ENCODE results near the gene MGAM2.

The MGAM2 gene

DNA sequence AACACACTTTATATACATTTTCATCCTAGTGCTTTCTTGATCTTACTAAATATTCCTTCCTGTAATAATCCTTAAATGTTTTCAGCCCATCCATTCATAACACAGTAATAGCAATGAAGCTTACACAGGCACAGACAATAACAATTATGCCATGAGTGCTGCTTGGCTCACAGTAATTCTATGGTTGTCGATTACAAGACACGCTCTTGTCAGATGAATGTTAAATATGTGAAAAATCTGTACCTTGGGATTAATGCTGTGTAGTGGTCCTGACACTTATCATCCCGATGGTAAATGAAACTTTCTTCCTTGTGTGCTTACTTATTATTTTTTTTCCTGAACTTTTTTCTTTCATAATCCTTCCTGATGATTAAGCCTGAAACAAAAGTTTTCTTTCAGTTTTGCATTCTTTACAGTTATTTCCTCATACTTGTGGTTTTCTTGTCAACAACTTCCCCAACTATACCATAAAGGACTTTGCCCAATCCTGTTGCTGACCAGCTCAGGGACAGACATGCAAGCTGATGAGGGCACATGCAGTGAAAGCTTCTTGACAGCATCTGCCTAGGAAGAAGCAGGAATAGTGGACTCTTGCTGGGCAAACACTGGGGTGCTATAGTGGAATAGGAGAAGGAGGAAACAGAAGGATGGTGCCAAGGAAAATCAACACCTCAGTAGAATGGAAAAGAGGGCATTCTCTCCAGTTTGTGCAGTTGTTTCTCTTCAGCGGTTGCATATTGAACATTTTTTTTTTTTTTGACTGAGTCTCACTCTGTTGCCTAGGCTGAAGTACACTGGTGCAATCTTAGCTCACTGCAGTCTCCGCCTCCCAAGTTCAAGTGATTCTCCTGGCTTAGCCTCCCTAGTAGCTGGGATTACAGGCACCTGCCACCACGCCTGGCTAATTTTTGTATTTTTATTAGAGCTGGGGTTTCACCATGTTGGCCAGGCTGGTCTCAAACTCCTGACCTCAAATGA, 6.7 kb upstream of the MGAM2 start:
- H3K4me3 Mint-ChIP-seq = no peak overlapping the region
- H3K4me1 Mint-ChIP-seq (ENCODE audit: low read depth) = peaks cover 12% of the 10 kb centered on the region
- peaks cover 8% of the 10 kb centered on the region for H3K27me3 Mint-ChIP-seq (ENCODE audit: low read depth)
- H3K9me3 Mint-ChIP-seq = no peaks in the 10 kb centered on the region
- no peak overlapping the region for H3K27ac Mint-ChIP-seq
- no peaks in the 10 kb centered on the region for H3K36me3 Mint-ChIP-seq (ENCODE audit: low read depth)

DNA sequence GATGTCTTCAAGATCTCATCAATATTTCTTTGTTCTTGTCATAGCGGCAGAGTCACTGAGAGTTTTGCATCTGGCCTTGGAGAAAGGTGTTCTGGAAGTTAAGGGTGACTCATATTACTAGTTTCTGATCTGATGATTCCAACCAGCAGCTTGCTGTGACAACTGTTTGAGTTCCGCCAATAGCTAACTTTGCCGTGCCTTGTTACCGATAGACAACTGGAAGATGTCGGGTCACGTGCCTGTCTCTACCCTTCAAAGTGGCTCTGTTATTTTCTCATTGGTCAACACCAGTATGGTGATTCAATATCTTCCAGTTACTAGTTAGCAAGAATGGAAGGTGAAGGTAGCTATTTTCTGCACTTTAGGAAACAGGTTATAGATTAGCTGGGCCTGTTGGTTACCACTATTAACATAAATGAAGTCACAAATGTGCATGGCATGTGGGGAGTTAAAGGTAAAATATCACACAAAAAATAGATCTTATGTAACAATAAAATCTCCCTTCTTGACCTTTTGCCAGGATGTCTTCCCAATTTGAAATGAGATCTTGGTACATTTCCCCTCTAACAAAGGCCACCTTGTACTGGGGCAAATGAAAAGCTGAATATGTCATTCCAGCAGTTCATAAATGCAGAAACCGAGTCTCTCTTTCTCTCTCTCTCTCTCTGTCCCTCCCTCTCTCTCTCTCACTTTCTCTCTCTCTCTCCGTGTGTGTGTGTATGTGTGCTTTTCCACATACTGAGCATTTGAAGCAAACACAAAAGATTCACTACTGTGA, 2.6 kb upstream of the MGAM2 start:
- no peak overlapping the region for H3K27ac Mint-ChIP-seq
- H3K4me3 Mint-ChIP-seq = no peak overlapping the region
- H3K27me3 Mint-ChIP-seq (ENCODE audit: low read depth) = peaks cover 8% of the 10 kb centered on the region
- no peaks in the 10 kb centered on the region for H3K36me3 Mint-ChIP-seq (ENCODE audit: low read depth)
- peaks cover 6% of the 10 kb centered on the region for H3K4me1 Mint-ChIP-seq (ENCODE audit: low read depth)
- H3K9me3 Mint-ChIP-seq = no peaks in the 10 kb centered on the region

- H3K27me3 Mint-ChIP-seq (ENCODE audit: low read depth) = peaks cover 8% of the 10 kb centered on the region
- no peak overlapping the region for H3K4me3 Mint-ChIP-seq
- no peaks in the 10 kb centered on the region for H3K9me3 Mint-ChIP-seq
- H3K36me3 Mint-ChIP-seq (ENCODE audit: low read depth) = no peaks in the 10 kb centered on the region
- no peaks in the 10 kb centered on the region for H3K4me1 Mint-ChIP-seq (ENCODE audit: low read depth)
- no peak overlapping the region for H3K27ac Mint-ChIP-seq
Measured at GRCh38 chr7:142110098-142110497, 1.4 kb upstream of the MGAM2 start.

DNA sequence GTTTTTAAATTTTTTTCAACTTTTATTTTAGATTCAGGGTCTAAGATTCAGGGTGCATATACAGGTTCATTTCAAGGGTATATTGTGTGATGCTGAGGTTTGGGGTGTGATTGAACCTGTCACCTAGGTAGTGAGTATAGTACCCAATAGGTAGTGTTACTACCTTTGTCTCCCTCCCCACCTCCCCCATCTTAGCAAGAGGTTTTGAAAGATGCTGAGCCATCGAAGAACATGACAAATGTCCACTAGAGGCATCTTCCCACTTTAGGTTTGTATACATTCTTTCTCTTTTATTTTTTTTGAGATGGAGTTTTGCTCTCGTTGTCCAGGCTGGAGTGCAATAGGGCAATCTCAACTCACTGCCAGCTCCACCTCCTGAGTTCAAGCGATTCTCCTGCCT, 880 bp upstream of the MGAM2 start:
- no peaks in the 10 kb centered on the region for H3K9me3 Mint-ChIP-seq
- H3K27ac Mint-ChIP-seq = no peak overlapping the region
- H3K4me3 Mint-ChIP-seq = no peak overlapping the region
- H3K27me3 Mint-ChIP-seq (ENCODE audit: low read depth) = peaks cover 8% of the 10 kb centered on the region
- H3K36me3 Mint-ChIP-seq (ENCODE audit: low read depth) = no peaks in the 10 kb centered on the region
- H3K4me1 Mint-ChIP-seq (ENCODE audit: low read depth) = no peaks in the 10 kb centered on the region

GRCh38 chr7:142112086-142112485, 568 bp downstream of the MGAM2 start:
- H3K27me3 Mint-ChIP-seq (ENCODE audit: low read depth) = peaks cover 9% of the 10 kb centered on the region
- no peak overlapping the region for H3K4me3 Mint-ChIP-seq
- no peaks in the 10 kb centered on the region for H3K4me1 Mint-ChIP-seq (ENCODE audit: low read depth)
- no peaks in the 10 kb centered on the region for H3K9me3 Mint-ChIP-seq
- no peaks in the 10 kb centered on the region for H3K36me3 Mint-ChIP-seq (ENCODE audit: low read depth)
- no peak overlapping the region for H3K27ac Mint-ChIP-seq

- H3K4me3 Mint-ChIP-seq = no peak overlapping the region
- H3K27ac Mint-ChIP-seq = no peak overlapping the region
- H3K9me3 Mint-ChIP-seq = no peaks in the 10 kb centered on the region
- H3K27me3 Mint-ChIP-seq (ENCODE audit: low read depth) = peaks cover 7% of the 10 kb centered on the region
- no peaks in the 10 kb centered on the region for H3K36me3 Mint-ChIP-seq (ENCODE audit: low read depth)
- no peaks in the 10 kb centered on the region for H3K4me1 Mint-ChIP-seq (ENCODE audit: low read depth)
Measured at GRCh38 chr7:142114207-142114606, 2.7 kb downstream of the MGAM2 start.

DNA sequence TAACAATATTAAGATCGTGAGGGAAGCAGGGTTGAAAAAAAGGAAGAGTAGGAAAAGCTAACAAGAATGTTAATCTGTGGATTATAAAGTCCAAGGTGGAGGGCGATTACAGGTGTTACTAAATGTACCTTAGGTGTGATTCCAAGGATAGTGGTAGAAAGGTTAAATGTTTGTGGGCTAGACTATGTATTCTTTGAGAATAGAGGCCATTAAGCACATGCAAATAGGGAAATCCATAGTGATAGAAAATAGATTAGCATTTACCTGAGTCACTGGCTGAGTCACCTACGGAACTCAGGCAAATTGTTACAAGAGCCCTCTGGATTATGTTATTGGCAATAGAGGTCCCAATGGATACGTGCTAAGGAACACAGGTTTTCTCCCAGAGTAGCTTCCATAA, 9.0 kb downstream of the MGAM2 start:
- no peak overlapping the region for H3K27ac Mint-ChIP-seq
- no peak overlapping the region for H3K4me3 Mint-ChIP-seq
- H3K4me1 Mint-ChIP-seq (ENCODE audit: low read depth) = no peaks in the 10 kb centered on the region
- H3K27me3 Mint-ChIP-seq (ENCODE audit: low read depth) = peaks cover 5% of the 10 kb centered on the region
- H3K9me3 Mint-ChIP-seq = no peaks in the 10 kb centered on the region
- H3K36me3 Mint-ChIP-seq (ENCODE audit: low read depth) = no peaks in the 10 kb centered on the region

- Mint-ChIP-seq H3K4me1 (ENCODE audit: low read depth) (no peaks in the 10 kb centered on the region), H3K27me3 (ENCODE audit: low read depth) (no peaks in the 10 kb centered on the region), H3K36me3 (ENCODE audit: low read depth) (no peaks in the 10 kb centered on the region), H3K9me3 (no peaks in the 10 kb centered on the region), H3K4me3 (no peak overlapping the region), H3K27ac (no peak overlapping the region)
Measured at GRCh38 chr7:142123184-142123583, 11.7 kb downstream of the MGAM2 start.

GRCh38 chr7:142125256-142125955, 13.9 kb downstream of the MGAM2 start:
- Mint-ChIP-seq H3K27ac (no peak overlapping the region), H3K9me3 (no peaks in the 10 kb centered on the region), H3K4me1 (ENCODE audit: low read depth) (no peaks in the 10 kb centered on the region), H3K27me3 (ENCODE audit: low read depth) (no peaks in the 10 kb centered on the region), H3K36me3 (ENCODE audit: low read depth) (no peaks in the 10 kb centered on the region), H3K4me3 (no peak overlapping the region)

DNA sequence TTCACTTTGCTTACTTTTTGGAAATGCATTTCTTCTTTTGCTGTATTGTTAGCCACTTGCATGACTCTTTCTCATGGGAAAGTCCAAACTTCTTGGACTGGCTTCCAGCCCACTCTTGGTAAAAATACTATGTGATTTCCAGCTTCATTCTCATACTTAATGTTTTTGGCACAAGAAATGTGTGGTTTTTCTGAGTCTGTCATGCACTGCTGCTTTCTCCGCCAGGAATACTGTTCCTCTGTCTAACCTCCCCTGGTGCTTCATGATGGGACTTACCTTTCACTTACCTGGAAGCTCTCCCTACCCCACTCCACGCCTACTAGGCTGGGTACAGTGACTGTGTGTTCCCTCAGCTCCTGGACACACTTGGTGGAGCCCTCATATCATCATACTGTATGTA, 18.7 kb downstream of the MGAM2 start:
- H3K36me3 Mint-ChIP-seq (ENCODE audit: low read depth) = no peaks in the 10 kb centered on the region
- peaks cover 1% of the 10 kb centered on the region for H3K4me1 Mint-ChIP-seq (ENCODE audit: low read depth)
- H3K27me3 Mint-ChIP-seq (ENCODE audit: low read depth) = no peaks in the 10 kb centered on the region
- H3K9me3 Mint-ChIP-seq = no peaks in the 10 kb centered on the region
- H3K4me3 Mint-ChIP-seq = no peak overlapping the region
- no peak overlapping the region for H3K27ac Mint-ChIP-seq

DNA sequence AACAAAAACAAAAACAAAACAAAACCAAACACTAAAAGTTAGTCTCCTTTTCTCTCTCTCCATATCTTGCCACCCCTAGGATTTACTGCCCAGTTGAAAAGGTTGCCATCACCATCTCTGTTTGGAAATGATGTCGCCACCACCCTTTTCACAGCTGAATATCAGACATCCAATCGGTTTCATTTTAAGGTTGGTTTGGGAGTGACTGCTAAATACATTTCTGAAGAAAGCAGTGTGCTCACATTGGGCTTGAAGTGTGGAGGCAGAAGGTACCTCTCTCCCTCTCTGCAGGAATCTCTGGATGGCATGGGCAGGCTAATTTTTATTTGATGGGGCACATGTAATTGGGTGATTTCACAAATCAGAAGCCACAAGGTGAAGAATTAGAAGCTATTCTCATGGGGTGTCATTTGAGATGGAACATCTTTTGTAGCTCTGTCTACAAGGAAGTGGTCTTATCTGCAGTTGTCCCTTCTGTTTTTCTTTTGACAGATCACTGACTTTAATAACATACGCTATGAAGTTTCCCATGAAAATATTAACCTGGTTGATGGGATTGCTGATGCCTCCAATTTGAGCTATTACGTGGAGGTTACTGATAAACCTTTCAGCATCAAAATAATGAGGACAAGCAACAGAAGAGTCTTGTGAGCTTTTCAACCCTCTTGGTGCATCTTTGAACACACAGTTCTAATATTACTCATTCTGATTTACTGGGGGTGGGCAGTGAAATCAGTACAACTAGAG, 20.1 kb downstream of the MGAM2 start:
- Mint-ChIP-seq H3K4me1 (ENCODE audit: low read depth) (peaks cover 1% of the 10 kb centered on the region), H3K36me3 (ENCODE audit: low read depth) (no peaks in the 10 kb centered on the region), H3K27ac (no peak overlapping the region), H3K4me3 (no peak overlapping the region), H3K27me3 (ENCODE audit: low read depth) (no peaks in the 10 kb centered on the region), H3K9me3 (no peaks in the 10 kb centered on the region)

- H3K36me3 Mint-ChIP-seq (ENCODE audit: low read depth) = no peaks in the 10 kb centered on the region
- H3K27ac Mint-ChIP-seq = no peak overlapping the region
- H3K4me1 Mint-ChIP-seq (ENCODE audit: low read depth) = peaks cover 1% of the 10 kb centered on the region
- no peak overlapping the region for H3K4me3 Mint-ChIP-seq
- H3K9me3 Mint-ChIP-seq = no peaks in the 10 kb centered on the region
- H3K27me3 Mint-ChIP-seq (ENCODE audit: low read depth) = no peaks in the 10 kb centered on the region
Measured at GRCh38 chr7:142133731-142134148, 22.2 kb downstream of the MGAM2 start.

DNA sequence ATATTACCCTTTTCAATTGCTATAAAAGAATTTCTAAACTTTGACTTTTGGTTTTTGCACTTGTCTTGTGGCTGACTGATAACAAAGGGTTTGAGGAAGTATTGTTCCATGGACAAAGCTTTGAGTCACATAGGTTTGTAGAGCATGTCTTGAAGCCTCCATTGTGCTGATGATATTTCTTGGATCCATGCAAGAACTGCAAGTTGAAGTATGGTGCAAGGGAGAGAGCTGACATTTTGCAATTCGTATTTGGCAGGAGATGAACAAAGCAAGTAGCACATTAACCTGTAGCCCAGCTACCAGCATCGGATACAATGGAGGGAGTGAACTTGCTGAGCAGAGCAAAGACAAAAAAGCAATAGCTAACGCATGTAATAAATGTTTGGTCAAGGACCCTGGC, 23.4 kb downstream of the MGAM2 start:
- H3K4me1 Mint-ChIP-seq (ENCODE audit: low read depth) = peaks cover 1% of the 10 kb centered on the region
- no peak overlapping the region for H3K27ac Mint-ChIP-seq
- H3K27me3 Mint-ChIP-seq (ENCODE audit: low read depth) = no peaks in the 10 kb centered on the region

DNA sequence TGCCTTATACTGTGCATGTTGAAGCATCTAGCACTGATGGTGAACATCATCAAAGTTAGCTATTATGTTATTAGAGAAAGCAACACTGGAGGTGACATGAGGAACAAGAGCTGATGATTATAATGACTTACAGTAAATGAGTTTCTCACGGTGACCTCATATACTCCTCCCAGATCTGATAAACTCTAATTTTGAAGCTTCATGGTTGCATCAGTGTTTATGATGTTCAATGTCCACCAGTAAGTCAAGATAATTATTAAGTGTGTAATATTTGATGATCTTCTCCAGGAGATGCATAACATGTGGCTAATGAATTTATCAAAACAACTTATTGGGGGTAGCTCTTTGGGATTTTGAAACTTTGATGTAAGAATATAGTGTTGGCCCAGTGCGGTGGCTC, 27.5 kb downstream of the MGAM2 start:
- Mint-ChIP-seq H3K4me1 (ENCODE audit: low read depth) (no peaks in the 10 kb centered on the region), H3K36me3 (ENCODE audit: low read depth) (no peaks in the 10 kb centered on the region), H3K9me3 (no peaks in the 10 kb centered on the region), H3K4me3 (no peak overlapping the region), H3K27me3 (ENCODE audit: low read depth) (peaks cover 5% of the 10 kb centered on the region), H3K27ac (no peak overlapping the region)

More for the DNA sequence above, 23.4 kb downstream of the MGAM2 start:
- H3K4me3 Mint-ChIP-seq = no peak overlapping the region
- no peaks in the 10 kb centered on the region for H3K9me3 Mint-ChIP-seq
- H3K36me3 Mint-ChIP-seq (ENCODE audit: low read depth) = no peaks in the 10 kb centered on the region

All from T-helper 1 cell treated with Interleukin-12 subunit alpha and Interleukin-12 subunit beta and Interleukin-4 antibody, amounts not matched to agents 30 μg/mL and 1 μg/mL, for 36 hours (primary cell).